ENCODE data around the gene ZMYND15. TPM values are rescaled to one million over a fixed set of nuclear protein-coding genes. Genes with fewer than 3 reads are reported as not detected.

The ZMYND15 gene
- total and polyA plus RNA-seq, 2 of the 4 experiments (the other 2 are of a cell fraction): 0.07 TPM; not detected in 1

DNA sequence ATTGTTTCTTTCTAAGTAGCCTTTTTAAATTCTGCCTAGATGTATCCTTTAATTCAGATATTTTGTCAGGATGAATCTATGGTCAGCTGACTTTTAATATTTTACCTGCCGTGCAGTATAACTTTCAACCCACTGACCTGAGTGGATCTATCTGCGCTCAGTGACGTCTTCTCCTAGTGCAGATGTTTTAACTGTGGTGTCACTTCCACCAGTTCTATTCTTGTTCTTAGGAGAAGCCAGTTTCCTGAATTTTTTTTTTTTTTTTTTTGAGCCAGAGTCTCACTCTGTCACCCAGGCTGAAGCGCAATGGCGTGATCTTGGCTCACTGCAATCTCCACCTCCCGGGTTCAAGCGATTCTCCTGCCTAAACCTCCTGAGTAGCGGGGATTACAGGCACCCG is 27.1 kb downstream of the ZMYND15 start:
- no peak overlapping the region for H4K8ac ChIP-seq (ENCODE audit: low read depth in 2 of 2, low read length in 2 of 2)
- H3K79me1 ChIP-seq (ENCODE audit: low read depth in 1 of 2, low read length in 2 of 2): no peaks in the 10 kb centered on the region
- CTCF ChIA-PET: no interaction called here
- H3K4me3 ChIP-seq (ENCODE audit: insufficient read depth, low read depth, low read length): no peak overlapping the region
- no peaks in the 10 kb centered on the region for H3K4me1 ChIP-seq (ENCODE audit: control insufficient read depth, insufficient read depth, low read length)
- 80% methylated on average over 2 of the region's 9 CpGs; no CpG with 5 or more reads in 1 of the 2 experiments for WGBS, 2 experiments (ENCODE audit: extremely low coverage in 2 of 2, insufficient read length in 1 of 2)
- ATAC-seq (ENCODE audit: low read depth): no peak
- H4K20me1 ChIP-seq (ENCODE audit: insufficient read depth, low read length): no peaks in the 10 kb centered on the region
- TF ChIP-seq CHD1 (IDR thresholded peaks at IDR 0.05; ENCODE audit: low read depth, low read length): no peak
- TF ChIP-seq MAFK (IDR thresholded peaks at IDR 0.05; ENCODE audit: low read depth, low read length): no peak
- TF ChIP-seq RFX5 (IDR thresholded peaks at IDR 0.05; ENCODE audit: low read depth, low read length): no peak
- no peak for TF ChIP-seq RAD21 (IDR thresholded peaks at IDR 0.05; ENCODE audit: low read length)
- TF ChIP-seq SMC3 (IDR thresholded peaks at IDR 0.05; ENCODE audit: low read depth, low read length): no peak
- TF ChIP-seq, protein P1, sequence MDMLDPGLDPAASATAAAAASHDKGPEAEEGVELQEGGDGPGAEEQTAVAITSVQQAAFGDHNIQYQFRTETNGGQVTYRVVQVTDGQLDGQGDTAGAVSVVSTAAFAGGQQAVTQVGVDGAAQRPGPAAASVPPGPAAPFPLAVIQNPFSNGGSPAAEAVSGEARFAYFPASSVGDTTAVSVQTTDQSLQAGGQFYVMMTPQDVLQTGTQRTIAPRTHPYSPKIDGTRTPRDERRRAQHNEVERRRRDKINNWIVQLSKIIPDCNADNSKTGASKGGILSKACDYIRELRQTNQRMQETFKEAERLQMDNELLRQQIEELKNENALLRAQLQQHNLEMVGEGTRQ (IDR thresholded peaks at IDR 0.05; ENCODE audit: low read depth, low read length): no peak
- TF ChIP-seq MAZ (IDR thresholded peaks at IDR 0.05; ENCODE audit: borderline replicate concordance, low read depth, low read length): no peak
- TF ChIP-seq BHLHE40 (IDR thresholded peaks at IDR 0.05; ENCODE audit: low read depth, low read length): no peak
- TF ChIP-seq FOS (IDR thresholded peaks at IDR 0.05; ENCODE audit: low read depth, low read length): no peak
- no peak for TF ChIP-seq POLR2A (IDR thresholded peaks at IDR 0.05; ENCODE audit: low read depth, low read length)
- TF ChIP-seq NFE2L2 (IDR thresholded peaks at IDR 0.05; ENCODE audit: low read depth, low read length): no peak
- TF ChIP-seq, protein P2, sequence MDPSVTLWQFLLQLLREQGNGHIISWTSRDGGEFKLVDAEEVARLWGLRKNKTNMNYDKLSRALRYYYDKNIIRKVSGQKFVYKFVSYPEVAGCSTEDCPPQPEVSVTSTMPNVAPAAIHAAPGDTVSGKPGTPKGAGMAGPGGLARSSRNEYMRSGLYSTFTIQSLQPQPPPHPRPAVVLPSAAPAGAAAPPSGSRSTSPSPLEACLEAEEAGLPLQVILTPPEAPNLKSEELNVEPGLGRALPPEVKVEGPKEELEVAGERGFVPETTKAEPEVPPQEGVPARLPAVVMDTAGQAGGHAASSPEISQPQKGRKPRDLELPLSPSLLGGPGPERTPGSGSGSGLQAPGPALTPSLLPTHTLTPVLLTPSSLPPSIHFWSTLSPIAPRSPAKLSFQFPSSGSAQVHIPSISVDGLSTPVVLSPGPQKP (IDR thresholded peaks at IDR 0.05; ENCODE audit: borderline replicate concordance, low read depth, low read length): no peak
- no peak for TF ChIP-seq CEBPB (IDR thresholded peaks at IDR 0.05; ENCODE audit: low read depth, low read length)
- TF ChIP-seq, protein P3, sequence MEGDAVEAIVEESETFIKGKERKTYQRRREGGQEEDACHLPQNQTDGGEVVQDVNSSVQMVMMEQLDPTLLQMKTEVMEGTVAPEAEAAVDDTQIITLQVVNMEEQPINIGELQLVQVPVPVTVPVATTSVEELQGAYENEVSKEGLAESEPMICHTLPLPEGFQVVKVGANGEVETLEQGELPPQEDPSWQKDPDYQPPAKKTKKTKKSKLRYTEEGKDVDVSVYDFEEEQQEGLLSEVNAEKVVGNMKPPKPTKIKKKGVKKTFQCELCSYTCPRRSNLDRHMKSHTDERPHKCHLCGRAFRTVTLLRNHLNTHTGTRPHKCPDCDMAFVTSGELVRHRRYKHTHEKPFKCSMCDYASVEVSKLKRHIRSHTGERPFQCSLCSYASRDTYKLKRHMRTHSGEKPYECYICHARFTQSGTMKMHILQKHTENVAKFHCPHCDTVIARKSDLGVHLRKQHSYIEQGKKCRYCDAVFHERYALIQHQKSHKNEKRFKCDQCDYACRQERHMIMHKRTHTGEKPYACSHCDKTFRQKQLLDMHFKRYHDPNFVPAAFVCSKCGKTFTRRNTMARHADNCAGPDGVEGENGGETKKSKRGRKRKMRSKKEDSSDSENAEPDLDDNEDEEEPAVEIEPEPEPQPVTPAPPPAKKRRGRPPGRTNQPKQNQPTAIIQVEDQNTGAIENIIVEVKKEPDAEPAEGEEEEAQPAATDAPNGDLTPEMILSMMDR (conservative IDR thresholded peaks at IDR 0.05; ENCODE audit: low read depth, low read length): no peak
- TF ChIP-seq RCOR1 (IDR thresholded peaks at IDR 0.05; ENCODE audit: insufficient replicate concordance, low read length): no peak
- TF ChIP-seq MXI1 (IDR thresholded peaks at IDR 0.05; ENCODE audit: borderline replicate concordance, low read depth, low read length): no peak
- H3K36me3 ChIP-seq (ENCODE audit: control insufficient read depth, insufficient read depth, low read length): no peaks in the 10 kb centered on the region
- no peaks in the 10 kb centered on the region for H3K9me1 ChIP-seq (ENCODE audit: insufficient read depth, low read length)
- H2BK20ac ChIP-seq (ENCODE audit: low read depth, low read length): no peak overlapping the region
- no peak overlapping the region for H4K91ac ChIP-seq (ENCODE audit: insufficient read depth, low read depth, low read length)
- intact Hi-C loops (cut with micrococcal nuclease): no loop called here
- no peak overlapping the region for H3K56ac ChIP-seq (ENCODE audit: extremely low read depth, insufficient read depth, low read length)
- dilution Hi-C loops (cut with HindIII; ENCODE audit: low sequenced_read_pairs, unreplicated experiment): no loop called here
- H3K23ac ChIP-seq (ENCODE audit: low read depth, low read length): no peak overlapping the region
- no peak overlapping the region for H3K18ac ChIP-seq (ENCODE audit: low read depth, low read length)
- no peak overlapping the region for H3K4ac ChIP-seq (ENCODE audit: low read depth, low read length)
- no peak for DNase-seq
- no peak overlapping the region for H2AK9ac ChIP-seq (replicated peaks; ENCODE audit: low read depth, low read length, poor library complexity)
- no TSS peak for BruUV-seq (replicated peaks)
- no peak overlapping the region for H4K5ac ChIP-seq (ENCODE audit: low read depth, low read length)
- H2BK120ac ChIP-seq (ENCODE audit: low read depth, low read length): no peak overlapping the region
- in situ Hi-C loops (cut with MboI; ENCODE audit: low sequenced_read_pairs): no loop called here
- no peak overlapping the region for H3K27ac ChIP-seq (ENCODE audit: insufficient read depth, low read length)
- no peak overlapping the region for H2BK5ac ChIP-seq (ENCODE audit: low read depth, low read length, poor library complexity, severe bottlenecking)
- peaks cover 16% of the 10 kb centered on the region for H3K27me3 ChIP-seq (ENCODE audit: control insufficient read depth, insufficient read depth, low read length)
- no peak overlapping the region for H3K9ac ChIP-seq (ENCODE audit: low read depth, low read length)
- H3K9me3 ChIP-seq (ENCODE audit: control insufficient read depth, insufficient read depth, low read length): no peaks in the 10 kb centered on the region
- H2AFZ ChIP-seq (replicated peaks; ENCODE audit: low read length, poor library complexity): no peak overlapping the region
- H3K14ac ChIP-seq (replicated peaks; ENCODE audit: low read depth, low read length): no peak overlapping the region
- no peak overlapping the region for H2AK5ac ChIP-seq (ENCODE audit: low read depth, low read length)
- POLR2A ChIA-PET (ENCODE audit: unreplicated experiment): no interaction called here
- no peak overlapping the region for H3K4me2 ChIP-seq (ENCODE audit: low read depth, low read length)
- H2BK15ac ChIP-seq (ENCODE audit: low read depth, low read length): no peak overlapping the region
